ENCODE measurements around the gene CWC25.

The CWC25 gene

DNA sequence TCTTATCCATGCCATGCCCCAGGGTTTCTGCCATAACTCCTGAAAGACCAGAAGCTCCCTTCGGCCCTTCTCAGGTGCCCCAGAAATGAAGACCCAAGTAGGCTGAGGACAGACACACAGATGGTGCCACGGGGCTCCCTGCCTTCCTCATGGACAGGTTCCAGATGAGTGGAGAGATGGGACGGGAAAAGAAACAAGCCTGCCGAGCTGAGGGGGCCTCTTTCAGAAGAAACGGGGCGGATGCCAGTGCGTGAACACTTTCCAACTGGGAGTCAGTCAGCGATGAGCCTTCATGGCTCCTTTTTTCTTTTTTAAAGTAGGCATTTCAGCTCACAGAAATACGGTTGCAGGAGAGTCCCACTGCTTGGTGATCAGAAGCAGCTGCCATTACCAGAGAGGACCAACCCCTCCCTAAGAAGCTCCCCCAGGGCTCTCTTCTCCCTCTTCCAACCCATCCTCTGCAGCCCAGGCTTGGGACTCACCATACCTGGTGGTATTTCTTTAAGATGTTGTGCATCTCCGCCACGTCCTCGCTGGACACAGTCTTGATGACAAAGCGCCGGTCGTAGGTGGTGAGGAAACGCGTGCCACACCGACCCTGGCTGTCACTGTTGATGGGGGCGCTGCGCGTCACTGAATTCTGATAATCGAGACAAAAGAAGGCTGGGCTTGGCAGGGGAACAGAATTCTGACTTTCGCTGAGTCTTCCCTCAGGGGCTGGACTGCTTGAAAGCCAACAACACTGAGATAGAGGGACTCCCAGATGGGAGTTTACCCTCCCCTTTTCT is 45.0 kb downstream of the CWC25 start:
- DNase-seq (ENCODE audit: low read depth): no peak
- H3K4me3 ChIP-seq (ENCODE audit: low read length): no peak overlapping the region
- TF ChIP-seq, protein P1, sequence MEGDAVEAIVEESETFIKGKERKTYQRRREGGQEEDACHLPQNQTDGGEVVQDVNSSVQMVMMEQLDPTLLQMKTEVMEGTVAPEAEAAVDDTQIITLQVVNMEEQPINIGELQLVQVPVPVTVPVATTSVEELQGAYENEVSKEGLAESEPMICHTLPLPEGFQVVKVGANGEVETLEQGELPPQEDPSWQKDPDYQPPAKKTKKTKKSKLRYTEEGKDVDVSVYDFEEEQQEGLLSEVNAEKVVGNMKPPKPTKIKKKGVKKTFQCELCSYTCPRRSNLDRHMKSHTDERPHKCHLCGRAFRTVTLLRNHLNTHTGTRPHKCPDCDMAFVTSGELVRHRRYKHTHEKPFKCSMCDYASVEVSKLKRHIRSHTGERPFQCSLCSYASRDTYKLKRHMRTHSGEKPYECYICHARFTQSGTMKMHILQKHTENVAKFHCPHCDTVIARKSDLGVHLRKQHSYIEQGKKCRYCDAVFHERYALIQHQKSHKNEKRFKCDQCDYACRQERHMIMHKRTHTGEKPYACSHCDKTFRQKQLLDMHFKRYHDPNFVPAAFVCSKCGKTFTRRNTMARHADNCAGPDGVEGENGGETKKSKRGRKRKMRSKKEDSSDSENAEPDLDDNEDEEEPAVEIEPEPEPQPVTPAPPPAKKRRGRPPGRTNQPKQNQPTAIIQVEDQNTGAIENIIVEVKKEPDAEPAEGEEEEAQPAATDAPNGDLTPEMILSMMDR (IDR thresholded peaks at IDR 0.05; ENCODE audit: insufficient read depth, low read depth, low read length, missing control alignments): no peak

DNA sequence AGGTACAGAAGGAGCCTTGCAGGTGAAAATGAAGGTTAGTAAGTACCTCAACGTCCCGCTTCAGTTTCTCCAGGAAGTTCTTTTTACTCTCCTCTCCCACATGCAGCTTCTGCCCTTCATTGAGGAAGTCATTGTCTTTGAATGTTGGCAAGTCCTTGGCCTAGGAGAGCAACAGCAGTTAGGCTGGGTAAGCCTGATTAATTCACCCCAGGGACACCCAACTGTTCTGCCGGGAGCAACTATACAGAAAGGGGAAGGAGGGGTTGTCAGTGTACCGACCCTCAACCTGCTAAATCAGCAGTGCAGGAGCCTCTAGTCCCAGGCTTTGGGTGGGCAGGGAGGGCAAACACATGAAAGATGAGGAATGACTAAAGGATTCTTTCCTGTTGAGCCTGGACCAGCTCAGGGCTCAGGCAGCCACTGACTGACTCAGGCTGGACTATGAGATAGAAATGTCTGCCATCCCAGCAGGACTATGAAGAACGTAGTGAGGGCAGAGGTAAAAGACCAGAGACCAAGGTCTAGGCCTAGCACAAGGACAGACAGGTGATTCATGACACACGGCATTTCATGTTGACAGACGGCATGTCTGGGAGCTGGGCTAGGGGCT is 47.4 kb downstream of the CWC25 start:
- TF ChIP-seq, protein P1 (IDR thresholded peaks at IDR 0.05; ENCODE audit: insufficient read depth, low read depth, low read length, missing control alignments): no peak
- H3K4me3 ChIP-seq (ENCODE audit: low read length): no peak overlapping the region
- DNase-seq (ENCODE audit: low read depth): no peak

- TF ChIP-seq, protein P1 (IDR thresholded peaks at IDR 0.05; ENCODE audit: insufficient read depth, low read depth, low read length, missing control alignments): no peak
- H3K4me3 ChIP-seq (ENCODE audit: low read length): no peak overlapping the region
- no peak for DNase-seq (ENCODE audit: low read depth)
Measured at GRCh38 chr17:38773258-38773657, 51.9 kb downstream of the CWC25 start.

DNA sequence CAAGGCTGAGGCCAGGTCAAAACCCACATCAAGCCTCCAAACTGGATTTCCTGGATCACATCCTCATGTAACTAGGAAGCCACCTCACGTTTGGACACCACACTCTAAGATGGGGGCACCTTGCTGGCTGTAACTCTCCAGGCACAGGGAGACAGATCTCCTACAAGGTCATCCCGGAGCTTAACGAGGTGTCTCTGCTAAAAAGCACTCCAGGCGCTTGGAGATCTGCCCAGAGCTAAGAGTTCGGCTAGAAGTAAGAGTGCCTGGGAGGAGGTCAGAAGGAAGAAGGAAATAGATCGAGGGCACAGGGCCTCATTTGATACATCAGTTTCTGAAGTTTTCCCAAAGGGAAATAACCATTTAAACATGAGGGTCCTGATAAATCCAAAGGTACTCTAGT is 56.7 kb downstream of the CWC25 start:
- DNase-seq (ENCODE audit: low read depth): no peak
- TF ChIP-seq, protein P1 (IDR thresholded peaks at IDR 0.05; ENCODE audit: insufficient read depth, low read depth, low read length, missing control alignments): no peak
- no peak overlapping the region for H3K4me3 ChIP-seq (ENCODE audit: low read length)

GRCh38 chr17:38766341-38766740 is 58.8 kb downstream of the CWC25 start:
- H3K4me3 ChIP-seq (ENCODE audit: low read length): no peak overlapping the region
- DNase-seq (ENCODE audit: low read depth): no peak
- TF ChIP-seq, protein P1 (IDR thresholded peaks at IDR 0.05; ENCODE audit: insufficient read depth, low read depth, low read length, missing control alignments): no peak

- no peak for DNase-seq (ENCODE audit: low read depth)
- TF ChIP-seq, protein P1 (IDR thresholded peaks at IDR 0.05; ENCODE audit: insufficient read depth, low read depth, low read length, missing control alignments): no peak
- H3K4me3 ChIP-seq (ENCODE audit: low read length): no peak overlapping the region
Measured at GRCh38 chr17:38762231-38762630, 62.9 kb downstream of the CWC25 start.
